Activated CD8-positive, alpha-beta memory T cell treated with anti-CD3 and anti-CD28 coated beads, Interleukin-2, amount 50 U/mL, for 48 hours (primary cell): ENCODE data around the gene LRRC4C.
"Not testable (repeated sequence)": the region's sequence is repeated elsewhere in the genome, so short reads cannot be mapped to it uniquely, and the experiment has no call there.

ENCODE experiments used
- DNase-seq: peaks from one replicate; pipeline ENCODE4 v3.0.0-alpha.2; 2020

Gene LRRC4C

GRCh38 chr11:41003339-41004282, 455.8 kb downstream of the LRRC4C start:
- DNase-seq, result no peak

GRCh38 chr11:40998920-40999319, 460.5 kb downstream of the LRRC4C start:
- no peak for DNase-seq

- no peak for DNase-seq
These were observed 471.5 kb downstream of the LRRC4C start for GRCh38 chr11:40987776-40988435.

- DNase-seq, result no peak
These were observed 473.1 kb downstream of the LRRC4C start for GRCh38 chr11:40986320-40986719.

GRCh38 chr11:40975076-40975475, 484.4 kb downstream of the LRRC4C start:
- no peak for DNase-seq

- DNase-seq, result no peak
These were observed 485.2 kb downstream of the LRRC4C start for GRCh38 chr11:40974186-40974795.

- DNase-seq, result no peak
These were observed 500.7 kb downstream of the LRRC4C start for GRCh38 chr11:40958707-40959106.

GRCh38 chr11:40952479-40952878, 507.0 kb downstream of the LRRC4C start:
- DNase-seq, result no peak

- no peak for DNase-seq
These were observed 521.5 kb downstream of the LRRC4C start for GRCh38 chr11:40938002-40938401.

GRCh38 chr11:40924915-40925314, 534.5 kb downstream of the LRRC4C start:
- DNase-seq, result no peak

GRCh38 chr11:40921246-40921645, 538.2 kb downstream of the LRRC4C start:
- no peak for DNase-seq

- not testable (repeated sequence) for DNase-seq
These were observed 548.7 kb downstream of the LRRC4C start for GRCh38 chr11:40910774-40911173.

- DNase-seq, result no peak
These were observed 565.0 kb downstream of the LRRC4C start for GRCh38 chr11:40894501-40894900.

GRCh38 chr11:40885250-40885954, 574.0 kb downstream of the LRRC4C start:
- DNase-seq, result no peak

- DNase-seq, result no peak
These were observed 577.2 kb downstream of the LRRC4C start for GRCh38 chr11:40882301-40882700.

GRCh38 chr11:40879911-40880310, 579.5 kb downstream of the LRRC4C start:
- DNase-seq, result no peak

- DNase-seq, result no peak
These were observed 581.5 kb downstream of the LRRC4C start for GRCh38 chr11:40877981-40878380.

- no peak for DNase-seq
These were observed 582.2 kb downstream of the LRRC4C start for GRCh38 chr11:40877256-40877655.

GRCh38 chr11:40867991-40868632, 591.3 kb downstream of the LRRC4C start:
- DNase-seq, result no peak

GRCh38 chr11:40857754-40858153, 601.7 kb downstream of the LRRC4C start:
- not testable (repeated sequence) for DNase-seq

GRCh38 chr11:40842750-40843339, 616.6 kb downstream of the LRRC4C start:
- no peak for DNase-seq

- no peak for DNase-seq
These were observed 618.2 kb downstream of the LRRC4C start for GRCh38 chr11:40841231-40841630.
